ENCODE measurements around the gene LRRC37A3.
"Not testable (repeated sequence)": the region's sequence is repeated elsewhere in the genome, so short reads cannot be mapped to it uniquely, and the experiment has no call there.

The LRRC37A3 gene

GRCh38 chr17:64897136-64897535 lies 22.1 kb downstream of the LRRC37A3 start:
- not testable (repeated sequence) for H3K36me3 Mint-ChIP-seq (ENCODE audit: low read depth); H3K27me3 Mint-ChIP-seq (ENCODE audit: low read depth); H3K9me3 Mint-ChIP-seq; H3K4me3 Mint-ChIP-seq; H3K27ac Mint-ChIP-seq; H3K4me1 Mint-ChIP-seq

DNA sequence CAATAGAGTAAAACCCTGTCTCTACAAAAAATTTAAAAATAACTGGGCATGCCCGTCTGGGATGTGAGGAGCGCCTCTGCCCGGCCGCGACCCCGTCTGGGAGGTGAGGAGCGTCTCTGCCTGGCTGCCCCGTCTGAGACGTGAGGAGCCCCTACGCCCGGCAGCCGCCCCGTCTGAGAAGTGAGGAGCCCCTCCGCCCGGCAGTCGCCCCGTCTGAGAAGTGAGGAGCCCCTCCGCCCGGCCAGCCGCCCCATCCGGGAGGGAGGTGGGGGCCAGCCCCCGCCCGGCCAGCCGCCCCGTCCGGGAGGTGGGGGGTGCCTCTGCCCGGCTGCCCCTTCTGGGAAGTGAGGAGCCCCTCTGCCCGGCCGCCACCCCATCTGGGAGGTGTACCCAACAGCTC lies 45.1 kb downstream of the LRRC37A3 start:
- H3K36me3 Mint-ChIP-seq (ENCODE audit: low read depth); H3K9me3 Mint-ChIP-seq; H3K4me3 Mint-ChIP-seq; H3K27me3 Mint-ChIP-seq (ENCODE audit: low read depth); H3K4me1 Mint-ChIP-seq; H3K27ac Mint-ChIP-seq: not testable (repeated sequence)

- H3K27ac Mint-ChIP-seq; H3K4me3 Mint-ChIP-seq; H3K27me3 Mint-ChIP-seq (ENCODE audit: low read depth); H3K9me3 Mint-ChIP-seq; H3K36me3 Mint-ChIP-seq (ENCODE audit: low read depth); H3K4me1 Mint-ChIP-seq: not testable (repeated sequence)
- peak; percentile 37 to 50 (median 49) for TF ChIP-seq CTCF (IDR thresholded peaks at IDR 0.05; ENCODE audit: unreplicated experiment in 3 of 3)
These were observed 71.5 kb downstream of the LRRC37A3 start for GRCh38 chr17:64847504-64848466.

GRCh38 chr17:64846892-64847291 lies 72.4 kb downstream of the LRRC37A3 start:
- H3K27ac Mint-ChIP-seq, H3K4me3 Mint-ChIP-seq: not testable (repeated sequence)

DNA sequence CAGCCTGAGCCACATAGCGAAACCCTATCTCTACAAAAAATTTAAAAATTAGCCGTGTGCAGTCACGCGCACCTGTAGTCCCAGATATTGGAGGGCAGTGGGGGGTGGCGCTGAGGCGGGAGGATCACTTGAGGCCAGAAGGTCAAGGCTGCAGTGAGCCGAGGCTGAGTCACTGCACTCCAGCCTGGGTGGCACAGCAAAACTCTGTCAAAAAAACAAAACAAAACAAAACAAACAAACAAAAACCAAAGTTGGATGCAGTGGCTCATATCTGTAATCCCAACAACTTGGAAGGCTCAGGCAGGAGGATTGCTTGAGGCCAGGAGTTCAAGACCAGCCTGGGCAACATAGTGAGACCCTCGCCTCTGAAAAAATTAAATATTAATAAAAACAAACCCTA lies 75.4 kb downstream of the LRRC37A3 start:
- not testable (repeated sequence) for H3K4me1 Mint-ChIP-seq; H3K9me3 Mint-ChIP-seq; H3K27ac Mint-ChIP-seq; H3K4me3 Mint-ChIP-seq; H3K36me3 Mint-ChIP-seq (ENCODE audit: low read depth); H3K27me3 Mint-ChIP-seq (ENCODE audit: low read depth)

More at GRCh38 chr17:64846892-64847291, 72.4 kb downstream of the LRRC37A3 start:
- not testable (repeated sequence) for H3K27me3 Mint-ChIP-seq (ENCODE audit: low read depth); H3K9me3 Mint-ChIP-seq; H3K36me3 Mint-ChIP-seq (ENCODE audit: low read depth); H3K4me1 Mint-ChIP-seq

GRCh38 chr17:64842900-64843299 lies 76.4 kb downstream of the LRRC37A3 start:
- not testable (repeated sequence) for H3K9me3 Mint-ChIP-seq; H3K27me3 Mint-ChIP-seq (ENCODE audit: low read depth); H3K4me3 Mint-ChIP-seq; H3K27ac Mint-ChIP-seq; H3K36me3 Mint-ChIP-seq (ENCODE audit: low read depth); H3K4me1 Mint-ChIP-seq

DNA sequence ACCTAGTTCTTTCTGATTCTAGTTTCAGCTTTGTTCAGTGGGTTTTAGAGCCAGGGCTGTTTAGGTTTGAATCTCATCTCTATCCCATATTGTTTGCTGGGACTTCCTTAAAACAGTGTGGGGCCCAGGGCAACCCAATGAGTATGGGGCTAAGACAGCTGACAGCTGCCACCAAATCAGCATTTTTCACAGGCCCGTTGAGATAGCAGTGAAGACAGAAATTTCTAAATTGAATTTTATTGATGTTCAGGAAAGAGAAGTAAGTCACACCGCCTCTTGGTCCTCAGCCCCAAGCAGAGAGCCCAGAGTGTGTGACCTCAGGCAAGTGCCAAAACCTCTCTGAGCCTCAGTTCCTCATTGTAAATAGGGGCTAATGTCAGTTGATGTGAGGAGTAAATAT lies 78.3 kb downstream of the LRRC37A3 start:
- H3K4me3 Mint-ChIP-seq; H3K9me3 Mint-ChIP-seq; H3K4me1 Mint-ChIP-seq; H3K27ac Mint-ChIP-seq; H3K36me3 Mint-ChIP-seq (ENCODE audit: low read depth); H3K27me3 Mint-ChIP-seq (ENCODE audit: low read depth): not testable (repeated sequence)

GRCh38 chr17:64838513-64838912 lies 80.8 kb downstream of the LRRC37A3 start:
- not testable (repeated sequence) for H3K36me3 Mint-ChIP-seq (ENCODE audit: low read depth); H3K27ac Mint-ChIP-seq; H3K9me3 Mint-ChIP-seq; H3K4me1 Mint-ChIP-seq; H3K27me3 Mint-ChIP-seq (ENCODE audit: low read depth)
- H3K4me3 Mint-ChIP-seq = peak overlapping the region; percentile 19 to 76 (median 63)

DNA sequence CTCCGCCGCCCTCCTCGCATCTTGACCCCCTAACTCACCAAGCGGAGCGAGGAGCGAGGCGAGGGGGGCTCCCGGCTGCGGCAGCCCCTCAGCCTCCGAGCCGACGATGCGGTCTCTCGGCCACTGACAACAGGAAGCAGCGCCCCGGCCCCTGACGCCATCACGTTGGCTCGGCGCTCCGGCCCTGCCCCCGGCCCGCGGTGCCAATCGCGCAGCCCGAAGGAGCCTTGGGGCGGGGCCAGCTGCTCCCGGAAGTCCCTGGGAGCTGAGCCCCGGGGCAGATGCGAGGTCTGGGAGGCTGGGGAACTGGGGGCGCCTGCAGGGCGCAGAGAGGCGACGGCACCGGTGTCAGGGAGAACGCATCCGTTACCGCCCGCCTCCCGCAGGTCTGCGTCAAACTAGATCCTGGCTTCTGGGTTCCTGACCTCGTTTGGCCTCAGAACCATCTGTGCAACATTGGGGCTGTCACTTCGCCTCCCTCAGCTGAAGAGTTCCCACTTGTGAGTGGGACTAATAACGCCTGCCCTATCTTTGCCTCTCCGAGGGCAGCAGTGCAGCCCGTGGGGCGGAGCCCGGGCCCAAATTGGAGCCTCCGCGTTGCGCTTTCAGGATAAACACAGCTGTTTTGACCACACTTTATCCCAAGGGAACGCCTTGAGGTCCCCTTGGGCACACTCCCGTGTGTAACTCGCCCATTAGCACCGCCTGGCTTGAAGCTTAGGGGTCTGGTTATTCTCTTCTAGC lies 82.1 kb downstream of the LRRC37A3 start:
- not testable (repeated sequence) for H3K36me3 Mint-ChIP-seq (ENCODE audit: low read depth); H3K4me1 Mint-ChIP-seq; H3K9me3 Mint-ChIP-seq; H3K27me3 Mint-ChIP-seq (ENCODE audit: low read depth)
- H3K4me3 Mint-ChIP-seq = peak overlapping the region; percentile 92 to 94 (median 94)
- peak overlapping the region in 2 of 3 experiments; percentile 60 to 72 for H3K27ac Mint-ChIP-seq

GRCh38 chr17:64836623-64837017 lies 82.7 kb downstream of the LRRC37A3 start:
- Mint-ChIP-seq H3K27ac (peak overlapping the region in 2 of 3 experiments; percentile 69 to 81), H3K4me3 (peak overlapping the region; percentile 88 to 92 (median 89))
- H3K9me3 Mint-ChIP-seq; H3K36me3 Mint-ChIP-seq (ENCODE audit: low read depth); H3K4me1 Mint-ChIP-seq; H3K27me3 Mint-ChIP-seq (ENCODE audit: low read depth): not testable (repeated sequence)

GRCh38 chr17:64834060-64834459 lies 85.2 kb downstream of the LRRC37A3 start:
- H3K9me3 Mint-ChIP-seq; H3K27me3 Mint-ChIP-seq (ENCODE audit: low read depth); H3K4me1 Mint-ChIP-seq; H3K27ac Mint-ChIP-seq; H3K36me3 Mint-ChIP-seq (ENCODE audit: low read depth): not testable (repeated sequence)
- H3K4me3 Mint-ChIP-seq = peak overlapping the region in 2 of 3 experiments; percentile 44 to 58

- not testable (repeated sequence) for H3K9me3 Mint-ChIP-seq; H3K27ac Mint-ChIP-seq; H3K4me3 Mint-ChIP-seq; H3K27me3 Mint-ChIP-seq (ENCODE audit: low read depth); H3K4me1 Mint-ChIP-seq; H3K36me3 Mint-ChIP-seq (ENCODE audit: low read depth)
These were observed 88.6 kb downstream of the LRRC37A3 start for GRCh38 chr17:64830631-64831040.

- H3K9me3 Mint-ChIP-seq; H3K4me1 Mint-ChIP-seq; H3K4me3 Mint-ChIP-seq; H3K36me3 Mint-ChIP-seq (ENCODE audit: low read depth); H3K27me3 Mint-ChIP-seq (ENCODE audit: low read depth); H3K27ac Mint-ChIP-seq: not testable (repeated sequence)
These were observed 89.3 kb downstream of the LRRC37A3 start for GRCh38 chr17:64829824-64830630.

All from nephron (organoid).